GM12892 (cell line): ENCODE results near the gene NKPD1.

Experiments
- DNase-seq: peaks from one replicate; pipeline ENCODE4 v3.0.0; 2011; ENCODE audit not compliant: insufficient read length
- FAIRE-seq: peaks from 2 replicates; lab custom pipeline; 2011; peaks lifted over from hg19 to GRCh38; lab: Jason Lieb, UNC
- POLR2A ChIP-seq: IDR thresholded peaks from 2 replicates; pipeline ENCODE4 v1.6.1; 2011; ENCODE audit warnings: low read depth, low read length, control low read depth
- POLR2AphosphoS5 ChIP-seq: IDR thresholded peaks from 2 replicates; pipeline ENCODE4 v1.6.1; 2011; ENCODE audit warnings: low read depth, low read length, control low read depth
- TAF1 ChIP-seq: IDR thresholded peaks from 2 replicates; pipeline ENCODE4 v1.6.1; 2011; ENCODE audit warnings: low read depth, mild to moderate bottlenecking, control low read depth, low read length, borderline replicate concordance

NKPD1 gene

GRCh38 chr19:45133661-45134060, 27.1 kb downstream of the NKPD1 start:
- TF ChIP-seq POLR2AphosphoS5 (no peak), TAF1 (no peak), POLR2A (no peak)
- DNase-seq = no peak
- FAIRE-seq = no peak

GRCh38 chr19:45130888-45131615, 29.7 kb downstream of the NKPD1 start:
- FAIRE-seq (no peak), DNase-seq (no peak)
- TF ChIP-seq POLR2A = no peak
- TF ChIP-seq POLR2AphosphoS5 = no peak

- DNase-seq (no peak), FAIRE-seq (no peak)
- TF ChIP-seq TAF1 (no peak), POLR2AphosphoS5 (no peak), POLR2A (no peak)
Observed at GRCh38 chr19:45130236-45130635, 30.5 kb downstream of the NKPD1 start.

- DNase-seq = no peak
- FAIRE-seq = no peak
- TF ChIP-seq POLR2AphosphoS5 (no peak), TAF1 (no peak), POLR2A (no peak)
Observed at GRCh38 chr19:45128806-45129205, 32.0 kb downstream of the NKPD1 start.

- TF ChIP-seq POLR2A = no peak
- no peak for TF ChIP-seq POLR2AphosphoS5
- TF ChIP-seq TAF1 = no peak
- FAIRE-seq (no peak), DNase-seq (no peak)
Observed at GRCh38 chr19:45128146-45128545, 32.6 kb downstream of the NKPD1 start.

GRCh38 chr19:45126654-45127053, 34.1 kb downstream of the NKPD1 start:
- DNase-seq (no peak), FAIRE-seq (no peak)
- TF ChIP-seq POLR2AphosphoS5 (no peak), TAF1 (no peak), POLR2A (no peak)

- TF ChIP-seq POLR2AphosphoS5 = no peak
- no peak for TF ChIP-seq POLR2A
- no peak for TF ChIP-seq TAF1
- FAIRE-seq (peak; percentile 88), DNase-seq (no peak)
Observed at GRCh38 chr19:45125975-45126493, 34.7 kb downstream of the NKPD1 start.

- no peak for TF ChIP-seq TAF1
- TF ChIP-seq POLR2AphosphoS5 = no peak
- no peak for TF ChIP-seq POLR2A
Observed at GRCh38 chr19:45125360-45125759, 35.4 kb downstream of the NKPD1 start.

GRCh38 chr19:45124021-45124420, 36.8 kb downstream of the NKPD1 start:
- TF ChIP-seq TAF1 (no peak), POLR2AphosphoS5 (no peak), POLR2A (no peak)
- no peak for FAIRE-seq
- no peak for DNase-seq

More at GRCh38 chr19:45125360-45125759, 35.4 kb downstream of the NKPD1 start:
- DNase-seq (no peak), FAIRE-seq (no peak)

GRCh38 chr19:45123440-45123850, 37.3 kb downstream of the NKPD1 start:
- DNase-seq (no peak), FAIRE-seq (no peak)
- TF ChIP-seq TAF1 = no peak
- no peak for TF ChIP-seq POLR2AphosphoS5
- TF ChIP-seq POLR2A = no peak

- no peak for FAIRE-seq
- TF ChIP-seq POLR2AphosphoS5 = no peak
- no peak for DNase-seq
Observed at GRCh38 chr19:45122832-45123231, 38.0 kb downstream of the NKPD1 start.

GRCh38 chr19:45121827-45122345, 38.9 kb downstream of the NKPD1 start:
- FAIRE-seq (no peak), DNase-seq (no peak)
- TF ChIP-seq POLR2A (no peak), POLR2AphosphoS5 (no peak), TAF1 (no peak)
